Cardiac fibroblast (primary cell): ENCODE results near the gene ATXN7L1.

Experiments used
- DNase-seq, 2 donors: peaks; one replicate each; pipeline versions ENCODE4 v3.0.0 to v3.0.0-alpha.2; 2010; ENCODE audit warnings: low read depth in 2 of 2
- H3K4me3 ChIP-seq, 2 donors: replicated peaks in 1 of 2; 1 replicate in 1 of 2; 2 replicates in 1 of 2; pipeline ENCODE4 v1.5.1; 2011; ENCODE audit warnings: low read depth in 2 of 2, low read length in 2 of 2, mild to moderate bottlenecking in 2 of 2, moderate library complexity in 1 of 2
- CTCF ChIP-seq: IDR thresholded peaks from one replicate; pipeline ENCODE4 v1.5.1; 2011; ENCODE audit warnings: low read depth, mild to moderate bottlenecking, low read length, inconsistent platforms

Gene ATXN7L1

GRCh38 chr7:105905910-105906568, 29.6 kb upstream of the ATXN7L1 start:
- no peak for DNase-seq
- TF ChIP-seq CTCF: no peak
- no peak overlapping the region for H3K4me3 ChIP-seq

GRCh38 chr7:105905209-105905909, 29.0 kb upstream of the ATXN7L1 start:
- DNase-seq: no peak
- no peak for TF ChIP-seq CTCF
- no peak overlapping the region for H3K4me3 ChIP-seq

GRCh38 chr7:105904064-105904463, 27.7 kb upstream of the ATXN7L1 start:
- DNase-seq: no peak
- no peak overlapping the region for H3K4me3 ChIP-seq
- TF ChIP-seq CTCF: no peak

GRCh38 chr7:105902325-105902911, 26.0 kb upstream of the ATXN7L1 start:
- TF ChIP-seq CTCF: no peak
- DNase-seq: no peak

GRCh38 chr7:105897999-105898398, 21.6 kb upstream of the ATXN7L1 start:
- TF ChIP-seq CTCF: no peak
- no peak overlapping the region for H3K4me3 ChIP-seq
- DNase-seq: no peak

More at GRCh38 chr7:105902325-105902911, 26.0 kb upstream of the ATXN7L1 start:
- H3K4me3 ChIP-seq: no peak overlapping the region

GRCh38 chr7:105896407-105896911, 20.1 kb upstream of the ATXN7L1 start:
- no peak for TF ChIP-seq CTCF
- no peak overlapping the region for H3K4me3 ChIP-seq
- no peak for DNase-seq
